Heart right ventricle (tissue), 16 donors: Measurements from ENCODE around the gene HMG20A. TPM values are rescaled to one million over a fixed set of nuclear protein-coding genes. Genes with fewer than 3 reads are reported as not detected.

Source experiments
- ATAC-seq, 8 donors: fragments of 200-7000 bp; cut with Tn5 transposase; one replicate each; pipeline ENCODE4 v1.9.1; 2020; ENCODE audit warnings: mild to moderate bottlenecking in 8 of 8, moderate library complexity in 8 of 8, moderate number of reproducible peaks in 1 of 8
- DNase-seq, 2 donors: peaks; one replicate each; pipeline ENCODE4 v3.0.0-alpha.2; 2020
- H3K27ac ChIP-seq, 10 donors: fragments of 200-600 bp; sonication (generic) in 2 of 10; one replicate each; pipeline versions ENCODE4 v1.5.0 to v1.8.0; 2020 to 2022; ENCODE audit warnings: mild to moderate bottlenecking in 3 of 10
- H3K27me3 ChIP-seq, 7 donors: fragments of 200-600 bp; one replicate each; pipeline ENCODE4 v1.8.0; 2021 to 2022; ENCODE audit warnings: mild to moderate bottlenecking in 2 of 7
- H3K36me3 ChIP-seq, 9 donors: fragments of 200-600 bp; sonication (generic) in 1 of 9; one replicate each; pipeline versions ENCODE4 v1.5.0 to v1.8.0; 2020 to 2022; ENCODE audit warnings: mild to moderate bottlenecking in 2 of 9
- H3K4me1 ChIP-seq, 9 donors: fragments of 200-600 bp; sonication (generic) in 1 of 9; one replicate each; pipeline versions ENCODE4 v1.5.0 to v1.8.0; 2020 to 2022; ENCODE audit warnings: mild to moderate bottlenecking in 4 of 9
- H3K4me3 ChIP-seq, 10 donors: fragments of 200-600 bp; sonication (generic) in 2 of 10; one replicate each; pipeline versions ENCODE4 v1.5.0 to v1.8.0; 2020 to 2022; ENCODE audit warnings: mild to moderate bottlenecking in 7 of 10, moderate library complexity in 2 of 10
- H3K9me3 ChIP-seq, 11 donors: fragments of 200-600 bp in 10 of 11; sonication (generic) in 2 of 11; one replicate each; pipeline versions ENCODE4 v1.5.0 to v1.8.0; 2013 to 2022; ENCODE audit warnings: mild to moderate bottlenecking in 2 of 11, control low read depth in 1 of 11, moderate library complexity in 1 of 11
- CTCF ChIP-seq, 9 donors: fragments of 200-600 bp; sonication (generic) in 2 of 9; IDR thresholded peaks; one replicate each; pipeline versions ENCODE4 v1.5.0 to v1.8.0; 2021 to 2022; ENCODE audit warnings: antibody characterized with exemption in 9 of 9, mild to moderate bottlenecking in 5 of 9, moderate library complexity in 1 of 9
- WGBS, 2 donors: extraction: QIAGEN DNeasy Blood & Tissue Kit; methylation state at CpG; one replicate each; pipeline ENCODE4 v1.1.7; 2013; ENCODE audit warnings: inconsistent platforms in 1 of 2; 5-methylcytosine and 5-hydroxymethylcytosine counted together
- intact Hi-C, 10 donors: fragments of 100-400 bp; cut with DNase I; formaldehyde crosslinking; loops; one replicate each; pipeline versions ENCODE4 v1.11.1 to v1.14.2; 2022
- polyA plus RNA-seq, 2 donors: library from polyadenylated mRNA; stranded (reverse); fragments of 200-250 nt; gene quantifications; one replicate each; pipeline ENCODE4 v1.2.3, GENCODE V29; 2013
- total RNA-seq, 10 donors: library from RNA; stranded (reverse); fragmentation: NEBNext Ultra II Directional in 3 of 10; extraction: Animal tissue kit (Norgen Biotek cat#: 25700) in 3 of 10; gene quantifications; one replicate each; pipeline versions ENCODE4 v1.2.1 to v1.2.4, GENCODE V29; 2021 to 2023
- donor health status: Arrhythmogenic right ventricular cardiomyopathy.
- donor health status: ischemic (EF 13 %, LVEDD 7.1; RV severe dilation, severe dysfunction).
- donor health status: healthy with polysubstance abuse.
- donor health status: DM: no; HTN: yes; CAD: no.
- donor health status: DM: no; HTN: no; CAD: no.
- donor health status: ischemic (EF 25% LVEDD 6.9; RV normal size, moderate dysfunction).
- donor health status: ischemic (EF 25% LVEDD 5.7; RV mildly dilated, moderate dysfunction).
- donor health status: healthy.
- donor health status: DM: yes; HTN: yes; CAD: no.
- donor health status: Ischemic cardiomyopathy.
- donor health status: ischemic (EF 35%, LVEDD 5.7; RV mildly dilated, moderate dysfunction).
- donor health status: nonischemic (EF 11% LVEDD 7.7; RV severe dilation, severe dysfunction).
- donor health status: DM: yes; HTN: yes; CAD: no.
- donor health status: PGD.
- donor health status: ischemic (EF 29% LVEDD 5.4; RV normal size, mild dysfunction).
- donor health status: nonischemic (EF 23%, LVEDD 6.1; RV moderate dilation, normal function).

The HMG20A gene
- total and polyA plus RNA-seq, 12 donors, result 9.9 to 60.2 (median 37.5) TPM

GRCh38 chr15:77504871-77505270 lies 84.2 kb downstream of the HMG20A start:
- no peak for TF ChIP-seq CTCF (IDR thresholded peaks at IDR 0.05)
- no peak overlapping the region for H3K4me3 ChIP-seq
- peak overlapping the region in 1 of 10 donors; percentile 98 for H3K27ac ChIP-seq
- DNase-seq (no peak), ATAC-seq (no peak)
- no peaks in the 10 kb centered on the region for H3K27me3 ChIP-seq
- no peaks in the 10 kb centered on the region for H3K36me3 ChIP-seq
- peaks cover 41 to 76% (median 55%) of the 10 kb centered on the region in 9 donors for H3K4me1 ChIP-seq
- WGBS, 2 donors, result 90% methylated on average over 6 of the region's 6 CpGs
- no peaks in the 10 kb centered on the region for H3K9me3 ChIP-seq
- intact Hi-C loops, result loop anchor here in 3 of 10 donors (5.0 kb wide), 1 partner anchor 37 kb away; no protein-coding TSS in a partner anchor

- 96% methylated on average over 4 of the region's 4 CpGs for WGBS, 2 donors
- no peaks in the 10 kb centered on the region for H3K9me3 ChIP-seq
- H3K27me3 ChIP-seq, result no peaks in the 10 kb centered on the region
- ATAC-seq (no peak), DNase-seq (no peak)
- H3K4me1 ChIP-seq, result peaks cover 48 to 80% (median 62%) of the 10 kb centered on the region in 9 donors
- no peak for TF ChIP-seq CTCF (IDR thresholded peaks at IDR 0.05)
- no peak overlapping the region for H3K4me3 ChIP-seq
- H3K36me3 ChIP-seq, result no peaks in the 10 kb centered on the region
- intact Hi-C loops, result loop anchor here in 1 of 10 donors (5.0 kb wide), 1 partner anchor 37 kb away; no protein-coding TSS in a partner anchor
- peak overlapping the region in 4 of 10 donors; percentile 92 to 98 (median 94) for H3K27ac ChIP-seq
Observed at GRCh38 chr15:77505556-77505955, 84.9 kb downstream of the HMG20A start.

- H3K9me3 ChIP-seq, result no peaks in the 10 kb centered on the region
- no peaks in the 10 kb centered on the region for H3K36me3 ChIP-seq
- DNase-seq, result peak; percentile 84 to 91
- peak overlapping the region in 1 of 10 donors; percentile 14 for H3K4me3 ChIP-seq
- H3K4me1 ChIP-seq, result peaks cover 47 to 80% (median 71%) of the 10 kb centered on the region in 9 donors
- peak overlapping the region; percentile 89 to 98 (median 95) for H3K27ac ChIP-seq
- H3K27me3 ChIP-seq, result no peaks in the 10 kb centered on the region
- intact Hi-C loops, result loop anchor here in 2 of 10 donors (2.0 to 5.0 kb wide), 2 partner anchors 36 kb away; no protein-coding TSS in a partner anchor
- ATAC-seq, result peak; percentile 72 to 84 (median 76)
- WGBS, 2 donors, result 29 to 30% methylated on average over 20 of the region's 20 CpGs
- peak in 1 of 9 donors; percentile 20 for TF ChIP-seq CTCF (IDR thresholded peaks at IDR 0.05)
Observed at GRCh38 chr15:77506311-77507142, 85.8 kb downstream of the HMG20A start.

- ATAC-seq (peak; percentile 21 to 61 (median 40)), DNase-seq (peak; percentile 73 to 78)
- peaks cover 47 to 79% (median 73%) of the 10 kb centered on the region in 9 donors for H3K4me1 ChIP-seq
- H3K27me3 ChIP-seq, result no peaks in the 10 kb centered on the region
- 17 to 18% methylated on average over 10 of the region's 10 CpGs for WGBS, 2 donors
- no peaks in the 10 kb centered on the region for H3K36me3 ChIP-seq
- TF ChIP-seq CTCF (IDR thresholded peaks at IDR 0.05), result no peak
- H3K9me3 ChIP-seq, result no peaks in the 10 kb centered on the region
- H3K27ac ChIP-seq, result peak overlapping the region; percentile 89 to 98 (median 95)
- intact Hi-C loops, result loop anchor here in 2 of 10 donors (2.0 to 5.0 kb wide), 2 partner anchors 35 kb away; no protein-coding TSS in a partner anchor
- H3K4me3 ChIP-seq, result peak overlapping the region in 3 of 10 donors; percentile 2 to 25 (median 4)
Observed at GRCh38 chr15:77507143-77507897, 86.6 kb downstream of the HMG20A start.
